Hepatocyte (in vitro differentiated cells): Measurements from ENCODE around the gene KIN. TPM values are rescaled to one million over a fixed set of nuclear protein-coding genes. Genes with fewer than 3 reads are reported as not detected.

ENCODE experiments used
- DNase-seq: peaks from one replicate; pipeline ENCODE4 v3.0.0-alpha.2; 2016; ENCODE audit warnings: low spot score
- H2AFZ ChIP-seq: fragments of 200-600 bp; sonication (generic); 2 replicates; pipeline ENCODE4 v1.6.0; 2016; ENCODE audit warnings: antibody characterized with exemption, mild to moderate bottlenecking
- H3K27ac ChIP-seq: fragments of 200-600 bp; sonication (generic); 2 replicates; pipeline ENCODE4 v1.5.1; 2016; ENCODE audit warnings: mild to moderate bottlenecking
- H3K27me3 ChIP-seq: fragments of 200-600 bp; sonication (generic); 2 replicates; pipeline ENCODE4 v1.6.1; 2016
- H3K36me3 ChIP-seq: fragments of 200-600 bp; sonication (generic); replicated peaks from 2 replicates; pipeline ENCODE4 v1.5.1; 2016; ENCODE audit warnings: low read depth; ENCODE audit not compliant: insufficient read depth
- H3K4me1 ChIP-seq: fragments of 200-600 bp; sonication (generic); 2 replicates; pipeline ENCODE4 v1.5.1; 2016; ENCODE audit warnings: mild to moderate bottlenecking, moderate library complexity; ENCODE audit not compliant: insufficient read depth
- H3K4me2 ChIP-seq: fragments of 200-600 bp; sonication (generic); 2 replicates; pipeline ENCODE4 v1.6.0; 2016
- H3K4me3 ChIP-seq: fragments of 200-600 bp; sonication (generic); 2 replicates; pipeline ENCODE4 v1.5.1; 2016; ENCODE audit warnings: mild to moderate bottlenecking
- H3K79me2 ChIP-seq: fragments of 200-600 bp; sonication (generic); 2 replicates; pipeline ENCODE4 v1.6.0; 2017; ENCODE audit warnings: mild to moderate bottlenecking
- H3K9me2 ChIP-seq: fragments of 200-600 bp; sonication (generic); replicated peaks from 2 replicates; pipeline ENCODE4 v1.6.0; 2017; ENCODE audit warnings: mild to moderate bottlenecking; ENCODE audit not compliant: insufficient read depth
- H3K9me3 ChIP-seq: fragments of 200-600 bp; sonication (generic); 2 replicates; pipeline ENCODE4 v1.5.1; 2016; ENCODE audit warnings: low read depth, mild to moderate bottlenecking
- H4K20me1 ChIP-seq: fragments of 200-600 bp; sonication (generic); 2 replicates; pipeline ENCODE4 v1.6.0; 2016; ENCODE audit warnings: mild to moderate bottlenecking; ENCODE audit not compliant: insufficient read depth, poor library complexity, severe bottlenecking
- EZH2 ChIP-seq: fragments of 200-600 bp; sonication (generic); IDR thresholded peaks from 2 replicates; pipeline ENCODE4 v1.6.1; 2016; ENCODE audit warnings: antibody characterized with exemption, mild to moderate bottlenecking, borderline replicate concordance
- EZH2phosphoT487 ChIP-seq: fragments of 200-600 bp; sonication (generic); IDR thresholded peaks from one replicate; pipeline ENCODE4 v1.6.1; 2018; ENCODE audit warnings: antibody characterized with exemption, mild to moderate bottlenecking, low read depth, moderate library complexity; ENCODE audit not compliant: unreplicated experiment, severe bottlenecking
- WGBS: methylation state at CpG from one replicate; pipeline ENCODE4 v1.1.6; 2016; ENCODE audit warnings: low lambda C conversion rate; ENCODE audit errors: missing lambda C conversion rate; 5-methylcytosine and 5-hydroxymethylcytosine counted together
- polyA plus RNA-seq: library from polyadenylated mRNA; unstranded; fragments of >200 nt; fragmentation: Nextera tagmentation; extraction: Ambion mirVana; gene quantifications from 2 replicates; pipeline ENCODE4 v1.2.1, GENCODE V29; 2016
- total RNA-seq: library from RNA; depleted of rRNA; stranded (reverse); fragments of >200 nt; gene quantifications from 2 replicates; pipeline ENCODE4 v1.2.3, GENCODE V29; 2014
- TF ChIP-seq, protein P1 (sequence below): fragments of 200-600 bp; sonication (generic); IDR thresholded peaks from 2 replicates; pipeline ENCODE4 v1.5.1; 2016; ENCODE audit warnings: antibody characterized with exemption, mild to moderate bottlenecking; ENCODE audit not compliant: poor library complexity

KIN gene
- total and polyA plus RNA-seq, 2 experiments from 2014 or later: 10.6 to 11.4 TPM

DNA sequence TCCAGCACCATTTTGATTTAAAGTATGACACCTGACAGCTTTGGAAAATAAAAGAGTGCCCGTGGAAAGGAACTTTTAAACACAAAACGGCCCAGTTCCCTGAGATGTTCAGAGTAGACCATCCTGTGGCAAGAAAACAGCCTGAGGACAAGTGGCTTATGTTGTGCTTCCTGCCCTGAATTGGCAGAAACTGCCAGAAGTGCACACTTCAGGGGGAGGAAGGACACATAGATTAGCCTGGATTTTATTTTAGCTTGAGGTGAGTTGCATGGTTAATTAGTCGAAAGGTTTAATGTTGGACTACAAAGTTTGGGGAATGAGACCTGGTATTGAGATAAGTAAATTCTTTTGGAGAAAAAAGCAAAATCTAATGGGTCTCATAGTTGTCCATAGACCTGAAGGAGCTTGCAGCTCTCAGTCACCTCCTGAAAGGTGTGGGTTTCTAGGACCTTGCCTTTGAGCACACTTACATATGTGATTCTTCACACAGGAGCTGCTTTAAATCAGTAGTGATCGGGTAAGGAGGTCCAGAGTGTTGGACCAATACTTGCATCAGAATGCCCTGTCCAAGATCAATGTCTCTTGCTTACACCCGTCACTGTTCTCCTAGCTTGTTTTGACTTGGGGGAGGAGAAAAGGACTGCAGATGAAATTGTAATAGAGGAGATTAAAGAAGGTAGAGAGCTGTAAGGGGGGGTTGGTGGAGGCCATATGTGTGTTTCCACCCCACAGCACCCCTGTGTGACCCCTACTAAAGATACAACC, 79.8 kb downstream of the KIN start:
- H3K27me3 ChIP-seq: no peaks in the 10 kb centered on the region
- no peaks in the 10 kb centered on the region for H4K20me1 ChIP-seq
- H3K9me2 ChIP-seq: no peaks in the 10 kb centered on the region
- H3K4me2 ChIP-seq: no peak overlapping the region
- H2AFZ ChIP-seq: no peak overlapping the region
- H3K9me3 ChIP-seq: no peaks in the 10 kb centered on the region
- peak overlapping the region; percentile 14 for H3K27ac ChIP-seq
- 91% methylated on average over 5 of the region's 5 CpGs for WGBS
- TF ChIP-seq EZH2phosphoT487 (no peak), EZH2 (no peak)
- TF ChIP-seq, protein P1, sequence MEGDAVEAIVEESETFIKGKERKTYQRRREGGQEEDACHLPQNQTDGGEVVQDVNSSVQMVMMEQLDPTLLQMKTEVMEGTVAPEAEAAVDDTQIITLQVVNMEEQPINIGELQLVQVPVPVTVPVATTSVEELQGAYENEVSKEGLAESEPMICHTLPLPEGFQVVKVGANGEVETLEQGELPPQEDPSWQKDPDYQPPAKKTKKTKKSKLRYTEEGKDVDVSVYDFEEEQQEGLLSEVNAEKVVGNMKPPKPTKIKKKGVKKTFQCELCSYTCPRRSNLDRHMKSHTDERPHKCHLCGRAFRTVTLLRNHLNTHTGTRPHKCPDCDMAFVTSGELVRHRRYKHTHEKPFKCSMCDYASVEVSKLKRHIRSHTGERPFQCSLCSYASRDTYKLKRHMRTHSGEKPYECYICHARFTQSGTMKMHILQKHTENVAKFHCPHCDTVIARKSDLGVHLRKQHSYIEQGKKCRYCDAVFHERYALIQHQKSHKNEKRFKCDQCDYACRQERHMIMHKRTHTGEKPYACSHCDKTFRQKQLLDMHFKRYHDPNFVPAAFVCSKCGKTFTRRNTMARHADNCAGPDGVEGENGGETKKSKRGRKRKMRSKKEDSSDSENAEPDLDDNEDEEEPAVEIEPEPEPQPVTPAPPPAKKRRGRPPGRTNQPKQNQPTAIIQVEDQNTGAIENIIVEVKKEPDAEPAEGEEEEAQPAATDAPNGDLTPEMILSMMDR: no peak
- no peaks in the 10 kb centered on the region for H3K4me1 ChIP-seq
- H3K4me3 ChIP-seq: no peak overlapping the region
- no peak for DNase-seq
- H3K36me3 ChIP-seq: no peaks in the 10 kb centered on the region
- H3K79me2 ChIP-seq: no peaks in the 10 kb centered on the region

DNA sequence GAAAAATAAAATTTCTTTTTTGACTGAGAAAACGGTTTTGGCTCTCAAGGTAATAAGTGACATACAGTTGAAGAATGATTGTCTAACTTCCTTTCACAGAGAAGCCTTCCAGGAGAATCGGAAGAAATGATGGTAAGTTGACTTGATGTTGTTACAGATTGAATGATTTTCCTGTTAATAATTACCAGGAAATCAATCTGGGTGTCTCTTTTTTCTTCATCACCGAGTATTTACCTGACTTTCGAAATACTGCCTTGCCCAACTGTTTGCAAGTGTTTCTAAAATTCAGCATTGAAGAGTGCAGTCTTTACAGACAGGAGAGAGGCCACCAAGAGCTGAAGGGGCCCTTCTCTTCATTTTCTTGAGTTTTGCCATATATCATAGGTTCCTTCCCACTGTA, 80.7 kb downstream of the KIN start:
- Histone ChIP-seq H3K36me3 (no peaks in the 10 kb centered on the region), H2AFZ (no peak overlapping the region), H4K20me1 (no peaks in the 10 kb centered on the region), H3K79me2 (no peaks in the 10 kb centered on the region), H3K27ac (peak overlapping the region; percentile 14), H3K9me3 (no peaks in the 10 kb centered on the region), H3K4me3 (no peak overlapping the region), H3K4me1 (no peaks in the 10 kb centered on the region), H3K27me3 (no peaks in the 10 kb centered on the region), H3K4me2 (peak overlapping the region; percentile 38), H3K9me2 (no peaks in the 10 kb centered on the region)
- DNase-seq: no peak
- WGBS: 53% methylated on average over 4 of the region's 4 CpGs
- TF ChIP-seq EZH2 (no peak), EZH2phosphoT487 (no peak)
- TF ChIP-seq, protein P1: no peak

DNA sequence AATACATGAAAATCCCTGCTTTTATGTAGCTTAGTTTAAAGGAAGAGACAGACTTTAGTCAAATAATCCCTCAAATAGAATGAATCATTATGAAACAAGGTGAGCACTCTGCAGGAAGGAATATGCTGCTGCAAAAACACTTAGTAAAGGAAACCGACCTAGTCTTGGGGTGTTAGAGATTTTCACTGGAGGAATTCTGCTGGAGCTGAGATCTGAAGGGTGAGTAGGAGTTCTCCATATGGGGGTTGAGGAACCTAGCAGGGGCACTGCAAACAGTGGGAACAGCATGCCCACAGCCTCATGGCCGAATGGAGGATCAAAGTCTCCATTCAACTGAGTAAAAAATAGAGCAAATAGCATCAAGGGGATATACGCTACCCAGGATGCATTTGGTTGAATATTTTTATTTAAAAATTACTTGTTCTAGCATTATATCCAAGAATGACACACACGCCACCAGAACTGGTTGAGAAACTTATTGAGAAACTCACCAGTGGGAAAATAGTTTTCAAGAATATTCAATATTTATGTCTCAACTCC, 81.2 kb downstream of the KIN start:
- Histone ChIP-seq H3K27me3 (no peaks in the 10 kb centered on the region), H4K20me1 (no peaks in the 10 kb centered on the region), H3K9me3 (no peaks in the 10 kb centered on the region), H3K79me2 (no peaks in the 10 kb centered on the region), H2AFZ (no peak overlapping the region), H3K27ac (no peak overlapping the region), H3K4me1 (no peaks in the 10 kb centered on the region), H3K4me3 (no peak overlapping the region), H3K36me3 (no peaks in the 10 kb centered on the region), H3K9me2 (no peaks in the 10 kb centered on the region), H3K4me2 (peak overlapping the region; percentile 38)
- DNase-seq: no peak
- TF ChIP-seq, protein P1: no peak
- no peak for TF ChIP-seq EZH2phosphoT487
- TF ChIP-seq EZH2: no peak
- 81% methylated on average over 4 of the region's 4 CpGs for WGBS
